ENCODE data around the gene STOM.

Gene STOM

DNA sequence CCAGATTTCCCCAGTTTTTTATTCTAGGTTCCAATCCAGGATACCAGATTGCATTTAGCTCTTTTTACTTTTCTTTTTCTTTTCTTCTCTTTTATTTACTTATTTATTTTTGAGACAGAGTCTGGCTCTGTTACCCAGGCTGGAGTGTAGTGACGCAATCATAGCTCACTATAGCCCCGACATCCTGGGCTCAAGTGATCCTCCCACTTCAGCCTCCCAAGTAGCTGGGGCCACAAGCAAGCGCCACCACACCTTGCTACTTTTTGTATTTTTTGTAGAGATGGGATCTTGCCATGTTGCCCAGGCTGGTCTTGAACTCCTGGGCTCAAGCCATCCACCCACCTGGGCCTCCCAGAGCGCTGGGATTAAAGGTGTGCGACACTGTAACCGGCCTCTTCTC, 53.7 kb downstream of the STOM start:
- no peak overlapping the region for H3K4me3 Mint-ChIP-seq
- no peak overlapping the region for H3K27ac Mint-ChIP-seq
- H3K27me3 Mint-ChIP-seq = no peaks in the 10 kb centered on the region
- H3K4me1 Mint-ChIP-seq (ENCODE audit: low read depth) = peaks cover 18% of the 10 kb centered on the region
- intact Hi-C loops (cut with micrococcal nuclease) = no loop called here
- peaks cover 96% of the 10 kb centered on the region for H3K36me3 Mint-ChIP-seq (ENCODE audit: low read depth)
- no peaks in the 10 kb centered on the region for H3K9me3 Mint-ChIP-seq

DNA sequence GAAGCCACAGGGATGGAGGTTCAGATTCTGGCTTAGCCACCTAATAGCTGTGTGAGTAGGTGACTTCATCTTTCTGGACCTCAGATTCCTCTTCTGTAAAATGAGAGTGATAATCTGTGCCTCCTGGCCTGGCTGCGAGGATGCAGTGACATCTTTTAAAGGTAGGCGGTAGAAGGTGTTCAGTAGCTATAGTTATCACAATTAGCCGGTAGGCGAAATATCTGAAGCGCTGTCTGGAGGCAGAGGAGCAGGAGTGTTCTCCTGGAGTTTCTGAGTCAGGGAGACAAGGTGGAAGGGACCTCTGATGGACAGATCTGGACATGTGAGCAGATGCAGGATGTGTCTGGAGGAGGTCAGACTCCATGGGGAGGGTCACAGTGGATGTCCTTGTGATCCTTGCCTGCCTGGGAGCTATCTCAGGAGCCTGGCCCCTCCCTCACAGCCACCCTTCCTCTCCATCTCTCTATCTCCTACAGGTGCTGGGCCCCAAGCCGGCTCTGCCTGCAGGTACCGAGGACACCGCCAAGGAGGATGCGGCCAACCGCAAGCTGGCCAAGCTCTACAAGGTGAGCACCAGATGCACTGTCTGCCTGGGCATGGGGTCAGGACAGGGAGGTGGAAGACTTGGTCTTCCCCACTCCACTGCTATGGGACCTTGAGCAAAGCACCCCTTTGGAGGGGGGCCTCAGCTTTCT, 56.4 kb downstream of the STOM start:
- intact Hi-C loops (cut with micrococcal nuclease) = no loop called here
- H3K4me1 Mint-ChIP-seq (ENCODE audit: low read depth) = peaks cover 5% of the 10 kb centered on the region
- H3K36me3 Mint-ChIP-seq (ENCODE audit: low read depth) = peaks cover 96% of the 10 kb centered on the region
- H3K27ac Mint-ChIP-seq = peak overlapping the region; percentile 61
- no peaks in the 10 kb centered on the region for H3K27me3 Mint-ChIP-seq
- no peak overlapping the region for H3K4me3 Mint-ChIP-seq
- H3K9me3 Mint-ChIP-seq = no peaks in the 10 kb centered on the region

- H3K4me1 Mint-ChIP-seq (ENCODE audit: low read depth) = peaks cover 13% of the 10 kb centered on the region
- intact Hi-C loops (cut with micrococcal nuclease) = no loop called here
- H3K4me3 Mint-ChIP-seq = no peak overlapping the region
- H3K27ac Mint-ChIP-seq = no peak overlapping the region
- no peaks in the 10 kb centered on the region for H3K9me3 Mint-ChIP-seq
- H3K27me3 Mint-ChIP-seq = no peaks in the 10 kb centered on the region
- H3K36me3 Mint-ChIP-seq (ENCODE audit: low read depth) = peaks cover 96% of the 10 kb centered on the region
These were observed 57.9 kb downstream of the STOM start for GRCh38 chr9:121312169-121312568.

DNA sequence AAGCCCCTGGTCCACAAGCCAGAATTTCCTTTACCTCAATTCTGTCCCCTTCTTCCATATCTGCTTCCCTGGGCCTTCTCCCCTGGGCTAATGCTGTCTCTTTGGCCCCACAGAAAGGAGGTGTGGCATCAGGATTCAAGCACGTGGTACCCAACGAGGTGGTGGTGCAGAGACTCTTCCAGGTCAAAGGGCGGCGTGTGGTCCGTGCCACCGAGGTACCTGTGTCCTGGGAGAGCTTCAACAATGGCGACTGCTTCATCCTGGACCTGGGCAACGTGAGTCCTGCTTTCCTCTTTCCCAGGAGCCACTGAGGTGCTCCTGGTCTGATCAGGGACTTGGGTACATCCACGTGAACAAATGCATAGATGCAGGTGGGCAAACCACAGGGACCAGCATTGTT, 59.5 kb downstream of the STOM start:
- H3K4me1 Mint-ChIP-seq (ENCODE audit: low read depth) = peaks cover 13% of the 10 kb centered on the region
- H3K4me3 Mint-ChIP-seq = no peak overlapping the region
- peaks cover 99% of the 10 kb centered on the region for H3K36me3 Mint-ChIP-seq (ENCODE audit: low read depth)
- intact Hi-C loops (cut with micrococcal nuclease) = no loop called here
- no peaks in the 10 kb centered on the region for H3K9me3 Mint-ChIP-seq
- H3K27ac Mint-ChIP-seq = no peak overlapping the region
- H3K27me3 Mint-ChIP-seq = no peaks in the 10 kb centered on the region

DNA sequence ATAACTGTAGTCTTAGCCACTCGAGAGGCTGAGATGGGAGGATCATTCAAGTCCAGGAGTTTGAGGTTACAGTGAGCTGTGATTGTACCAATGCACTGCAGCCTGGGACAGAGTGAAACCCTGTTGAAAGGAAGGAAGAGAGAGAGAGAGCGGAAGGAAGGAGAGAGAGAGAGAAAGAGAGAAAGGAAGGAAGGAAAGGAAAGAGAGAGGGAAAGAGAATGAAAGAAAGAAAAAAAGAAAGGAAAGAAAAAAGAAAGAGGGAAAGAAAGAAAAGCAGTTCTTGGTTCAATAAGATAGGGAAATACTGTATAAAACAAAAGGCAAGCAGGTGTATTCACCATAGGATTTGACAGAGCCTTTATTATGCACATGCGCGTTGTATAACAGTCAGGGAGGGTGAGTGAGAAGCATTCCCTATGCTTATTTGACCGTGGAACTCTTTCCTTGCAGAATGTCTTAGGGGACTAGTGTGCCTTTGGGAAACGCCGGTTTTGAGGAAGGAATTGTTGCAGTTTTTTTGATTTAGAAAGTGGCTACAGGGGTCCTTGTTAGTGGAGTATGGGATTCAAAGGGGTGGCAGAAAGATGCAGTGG, 60.1 kb downstream of the STOM start:
- intact Hi-C loops (cut with micrococcal nuclease) = no loop called here
- no peak overlapping the region for H3K4me3 Mint-ChIP-seq
- no peaks in the 10 kb centered on the region for H3K9me3 Mint-ChIP-seq
- peaks cover 13% of the 10 kb centered on the region for H3K4me1 Mint-ChIP-seq (ENCODE audit: low read depth)
- H3K36me3 Mint-ChIP-seq (ENCODE audit: low read depth) = peaks cover 99% of the 10 kb centered on the region
- no peaks in the 10 kb centered on the region for H3K27me3 Mint-ChIP-seq
- H3K27ac Mint-ChIP-seq = no peak overlapping the region

GRCh38 chr9:121309171-121309570, 60.9 kb downstream of the STOM start:
- intact Hi-C loops (cut with micrococcal nuclease) = no loop called here
- Mint-ChIP-seq H3K4me3 (no peak overlapping the region), H3K9me3 (no peaks in the 10 kb centered on the region), H3K27ac (peak overlapping the region; percentile 1), H3K36me3 (ENCODE audit: low read depth) (peaks cover 99% of the 10 kb centered on the region), H3K4me1 (ENCODE audit: low read depth) (peaks cover 17% of the 10 kb centered on the region), H3K27me3 (no peaks in the 10 kb centered on the region)

DNA sequence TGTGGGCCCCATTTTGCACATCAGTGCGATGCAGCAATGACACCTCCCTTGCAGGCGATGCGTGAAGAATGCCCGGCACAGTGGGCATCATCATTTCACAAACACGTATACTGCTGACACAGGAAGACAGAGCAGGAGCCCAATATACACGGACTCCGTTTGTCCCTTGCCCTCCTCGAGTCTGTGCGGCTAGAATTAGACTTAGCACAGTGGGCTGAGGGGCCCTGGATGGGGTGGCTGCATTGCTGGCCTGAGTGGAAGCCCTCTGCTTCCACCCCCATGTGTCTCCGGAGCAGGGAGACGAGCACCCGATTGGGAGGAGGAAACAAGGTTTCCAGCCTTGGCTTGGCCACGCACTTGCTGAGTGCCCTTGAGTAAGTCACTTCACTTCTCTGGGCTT, 61.3 kb downstream of the STOM start:
- intact Hi-C loops (cut with micrococcal nuclease) = no loop called here
- H3K27ac Mint-ChIP-seq = peak overlapping the region; percentile 1
- H3K9me3 Mint-ChIP-seq = no peaks in the 10 kb centered on the region
- peaks cover 17% of the 10 kb centered on the region for H3K4me1 Mint-ChIP-seq (ENCODE audit: low read depth)
- H3K27me3 Mint-ChIP-seq = no peaks in the 10 kb centered on the region
- peaks cover 99% of the 10 kb centered on the region for H3K36me3 Mint-ChIP-seq (ENCODE audit: low read depth)
- H3K4me3 Mint-ChIP-seq = no peak overlapping the region

DNA sequence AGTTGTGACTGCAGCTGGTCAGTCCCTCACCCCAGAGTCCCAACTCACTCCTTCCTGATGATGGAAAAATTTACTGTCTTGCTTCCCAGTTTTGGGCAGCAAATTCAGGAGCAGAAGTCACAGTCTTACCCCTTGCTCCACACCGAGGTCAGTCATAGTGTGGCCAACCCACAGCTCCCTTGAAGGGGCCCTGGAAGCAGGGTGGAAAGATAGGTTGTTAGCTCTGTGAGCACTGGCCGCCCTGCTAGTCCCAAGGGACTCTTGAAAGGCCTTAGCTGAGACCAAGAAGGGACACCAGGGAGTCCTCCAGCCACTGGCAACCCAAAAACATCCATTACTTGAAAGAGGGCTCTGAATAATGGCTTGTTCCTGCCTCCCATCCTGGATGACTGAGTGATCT, 62.1 kb downstream of the STOM start:
- H3K9me3 Mint-ChIP-seq = no peaks in the 10 kb centered on the region
- H3K4me1 Mint-ChIP-seq (ENCODE audit: low read depth) = peaks cover 23% of the 10 kb centered on the region
- intact Hi-C loops (cut with micrococcal nuclease) = no loop called here
- H3K36me3 Mint-ChIP-seq (ENCODE audit: low read depth) = peaks cover 99% of the 10 kb centered on the region
- no peak overlapping the region for H3K4me3 Mint-ChIP-seq
- H3K27me3 Mint-ChIP-seq = no peaks in the 10 kb centered on the region
- peak overlapping the region; percentile 11 for H3K27ac Mint-ChIP-seq

GRCh38 chr9:121305269-121305994, 64.6 kb downstream of the STOM start:
- H3K36me3 Mint-ChIP-seq (ENCODE audit: low read depth) = peaks cover 99% of the 10 kb centered on the region

DNA sequence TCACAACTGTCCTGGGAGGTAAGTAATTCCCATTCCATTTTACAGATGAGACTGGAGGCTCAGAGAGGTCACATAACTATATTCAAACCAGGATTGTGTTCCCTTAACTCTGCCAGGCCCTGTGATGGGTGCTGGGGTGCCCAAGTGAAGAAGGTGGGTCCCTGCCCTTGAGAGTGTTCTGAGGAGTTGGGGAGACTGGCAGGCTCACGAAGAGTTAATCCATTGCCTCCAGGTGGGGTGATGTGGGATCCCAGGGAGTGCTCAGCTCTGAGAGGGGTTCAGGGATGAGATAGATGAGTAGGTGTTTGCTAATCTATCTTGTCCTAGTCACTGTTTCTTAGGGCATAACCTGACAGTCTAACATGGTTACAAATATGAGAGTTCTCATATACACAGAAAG, 65.3 kb downstream of the STOM start:
- H3K9me3 Mint-ChIP-seq = no peaks in the 10 kb centered on the region
- no peaks in the 10 kb centered on the region for H3K27me3 Mint-ChIP-seq
- peaks cover 98% of the 10 kb centered on the region for H3K36me3 Mint-ChIP-seq (ENCODE audit: low read depth)
- no peak overlapping the region for H3K4me3 Mint-ChIP-seq
- intact Hi-C loops (cut with micrococcal nuclease) = no loop called here
- no peak overlapping the region for H3K27ac Mint-ChIP-seq
- peaks cover 52% of the 10 kb centered on the region for H3K4me1 Mint-ChIP-seq (ENCODE audit: low read depth)

More at GRCh38 chr9:121305269-121305994, 64.6 kb downstream of the STOM start:
- no peaks in the 10 kb centered on the region for H3K9me3 Mint-ChIP-seq
- H3K27ac Mint-ChIP-seq = no peak overlapping the region
- H3K4me3 Mint-ChIP-seq = no peak overlapping the region
- no peaks in the 10 kb centered on the region for H3K27me3 Mint-ChIP-seq
- peaks cover 45% of the 10 kb centered on the region for H3K4me1 Mint-ChIP-seq (ENCODE audit: low read depth)
- intact Hi-C loops (cut with micrococcal nuclease) = no loop called here

DNA sequence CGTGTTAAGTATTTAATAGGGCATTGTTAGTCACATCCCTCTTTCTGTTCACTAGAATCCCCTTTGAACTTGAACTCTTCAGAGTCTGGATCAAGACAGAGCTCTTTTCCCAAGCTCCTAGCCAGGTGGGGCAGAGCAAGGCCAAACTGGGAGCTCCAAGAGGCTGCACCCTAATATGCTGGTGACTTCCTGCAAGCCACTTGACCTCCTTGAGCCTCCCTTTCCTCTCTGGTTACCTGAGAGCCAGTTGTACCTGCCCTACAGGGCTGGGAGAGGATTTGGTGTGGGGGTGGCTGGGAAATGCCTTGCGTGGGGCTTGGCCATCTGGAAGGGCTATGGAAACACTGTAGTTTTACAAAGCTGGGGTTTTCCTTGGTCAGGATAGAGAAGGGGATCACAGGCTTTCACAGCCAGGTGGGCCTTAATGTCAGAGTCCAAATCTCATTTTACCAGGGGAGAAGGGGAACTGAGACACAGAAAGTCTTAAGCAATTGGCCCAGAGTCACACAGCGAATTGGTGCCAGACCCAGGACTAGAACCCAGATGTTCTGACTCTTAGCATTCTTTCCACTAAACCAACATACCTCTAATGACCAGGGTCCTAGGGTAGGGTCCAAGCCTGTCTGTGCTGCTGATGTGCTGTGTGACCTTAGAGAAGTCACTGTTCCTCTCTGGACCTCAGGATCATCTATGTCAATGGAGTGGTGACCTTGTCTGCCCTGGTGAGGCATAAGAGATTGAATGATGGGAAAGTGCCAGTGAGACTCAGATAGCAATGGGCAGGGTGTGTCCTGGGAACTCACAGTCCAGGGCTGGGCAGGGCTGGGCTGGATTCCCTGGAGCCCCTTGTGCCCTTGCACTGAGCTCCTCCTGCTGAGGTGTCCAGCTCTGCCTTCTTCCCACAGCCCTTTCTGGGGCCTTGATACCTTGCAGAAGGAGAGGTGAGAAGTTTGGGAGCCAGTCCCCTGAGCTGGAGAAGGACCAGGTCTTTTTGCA, 66.3 kb downstream of the STOM start:
- peak overlapping the region; percentile 22 for H3K27ac Mint-ChIP-seq
- H3K27me3 Mint-ChIP-seq = no peaks in the 10 kb centered on the region
- H3K4me3 Mint-ChIP-seq = no peak overlapping the region
- peaks cover 60% of the 10 kb centered on the region for H3K4me1 Mint-ChIP-seq (ENCODE audit: low read depth)
- intact Hi-C loops (cut with micrococcal nuclease) = no loop called here
- peaks cover 97% of the 10 kb centered on the region for H3K36me3 Mint-ChIP-seq (ENCODE audit: low read depth)
- H3K9me3 Mint-ChIP-seq = no peaks in the 10 kb centered on the region

DNA sequence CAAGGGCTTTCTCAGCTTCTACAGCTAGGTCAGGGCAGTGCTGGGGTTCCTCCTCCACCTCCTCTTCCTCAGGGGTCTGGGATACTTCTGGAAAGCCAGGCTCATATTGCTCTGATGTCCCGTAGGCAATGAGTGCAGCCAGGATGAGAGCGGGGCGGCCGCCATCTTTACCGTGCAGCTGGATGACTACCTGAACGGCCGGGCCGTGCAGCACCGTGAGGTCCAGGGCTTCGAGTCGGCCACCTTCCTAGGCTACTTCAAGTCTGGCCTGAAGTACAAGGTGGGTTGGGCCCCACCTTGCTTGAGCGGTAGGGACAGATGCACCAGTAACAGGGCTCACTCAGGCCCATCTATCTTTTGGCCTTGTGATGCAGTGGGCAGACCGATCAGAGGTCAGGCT, 67.3 kb downstream of the STOM start:
- Mint-ChIP-seq H3K36me3 (ENCODE audit: low read depth) (peaks cover 97% of the 10 kb centered on the region), H3K9me3 (no peaks in the 10 kb centered on the region), H3K4me1 (ENCODE audit: low read depth) (peaks cover 68% of the 10 kb centered on the region), H3K27me3 (no peaks in the 10 kb centered on the region), H3K27ac (no peak overlapping the region), H3K4me3 (no peak overlapping the region)
- intact Hi-C loops (cut with micrococcal nuclease) = no loop called here

- Mint-ChIP-seq H3K36me3 (ENCODE audit: low read depth) (peaks cover 95% of the 10 kb centered on the region), H3K9me3 (no peaks in the 10 kb centered on the region), H3K4me3 (no peak overlapping the region), H3K4me1 (ENCODE audit: low read depth) (peaks cover 68% of the 10 kb centered on the region), H3K27me3 (no peaks in the 10 kb centered on the region), H3K27ac (no peak overlapping the region)
- intact Hi-C loops (cut with micrococcal nuclease) = no loop called here
These were observed 67.7 kb downstream of the STOM start for GRCh38 chr9:121302341-121302740.

Measured in dendritic cell treated with granulocyte-macrophage colony-stimulating factor and Interleukin-4, amounts not matched to agents 40 ng/mL and 50 ng/mL, for 4 days (primary cell).